Suprapubic skin (tissue), 4 donors: ENCODE measurements around the gene EVX1.

Experiments used
- EP300 ChIP-seq: sonication (generic); formaldehyde crosslinking; IDR thresholded peaks from one replicate; pipeline ENCODE4 v1.6.1; 2017; ENCODE audit warnings: antibody characterized with exemption
- POLR2A ChIP-seq, 2 donors: fragments of 450-650 bp; IDR thresholded peaks; one replicate each; pipeline ENCODE4 v1.6.1; 2017; ENCODE audit warnings: antibody characterized with exemption in 2 of 2, mild to moderate bottlenecking in 2 of 2, moderate library complexity in 2 of 2
- POLR2AphosphoS5 ChIP-seq, 3 donors: sonication (generic); formaldehyde crosslinking; IDR thresholded peaks; one replicate each; pipeline ENCODE4 v1.6.1; 2017; ENCODE audit warnings: antibody characterized with exemption in 3 of 3
- TF ChIP-seq, protein P1 (sequence below), 2 donors: fragments of 200-600 bp in 1 of 2; fragments of 450-650 bp in 1 of 2; sonication (generic) in 1 of 2; IDR thresholded peaks; one replicate each; pipeline ENCODE4 v1.5.1; 2016 to 2019; ENCODE audit warnings: antibody characterized with exemption in 2 of 2, mild to moderate bottlenecking in 1 of 2, moderate library complexity in 1 of 2

GRCh38 chr7:27251652-27252590 is 9.3 kb downstream of the EVX1 start:
- TF ChIP-seq, protein P1, sequence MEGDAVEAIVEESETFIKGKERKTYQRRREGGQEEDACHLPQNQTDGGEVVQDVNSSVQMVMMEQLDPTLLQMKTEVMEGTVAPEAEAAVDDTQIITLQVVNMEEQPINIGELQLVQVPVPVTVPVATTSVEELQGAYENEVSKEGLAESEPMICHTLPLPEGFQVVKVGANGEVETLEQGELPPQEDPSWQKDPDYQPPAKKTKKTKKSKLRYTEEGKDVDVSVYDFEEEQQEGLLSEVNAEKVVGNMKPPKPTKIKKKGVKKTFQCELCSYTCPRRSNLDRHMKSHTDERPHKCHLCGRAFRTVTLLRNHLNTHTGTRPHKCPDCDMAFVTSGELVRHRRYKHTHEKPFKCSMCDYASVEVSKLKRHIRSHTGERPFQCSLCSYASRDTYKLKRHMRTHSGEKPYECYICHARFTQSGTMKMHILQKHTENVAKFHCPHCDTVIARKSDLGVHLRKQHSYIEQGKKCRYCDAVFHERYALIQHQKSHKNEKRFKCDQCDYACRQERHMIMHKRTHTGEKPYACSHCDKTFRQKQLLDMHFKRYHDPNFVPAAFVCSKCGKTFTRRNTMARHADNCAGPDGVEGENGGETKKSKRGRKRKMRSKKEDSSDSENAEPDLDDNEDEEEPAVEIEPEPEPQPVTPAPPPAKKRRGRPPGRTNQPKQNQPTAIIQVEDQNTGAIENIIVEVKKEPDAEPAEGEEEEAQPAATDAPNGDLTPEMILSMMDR (IDR thresholded peaks at IDR 0.05): no peak
- TF ChIP-seq POLR2A (IDR thresholded peaks at IDR 0.05): no peak
- no peak for TF ChIP-seq POLR2AphosphoS5 (IDR thresholded peaks at IDR 0.05)
- TF ChIP-seq EP300: no peak
